ENCODE data around the gene NCK2. TPM values are rescaled to one million over a fixed set of nuclear protein-coding genes. Genes with fewer than 3 reads are reported as not detected.

Gene NCK2
- total and polyA plus RNA-seq, 10 of the 15 experiments (the other 5 are each of a cell fraction or from before 2014, with no cell fraction given), result 1.2 to 30.9 (median 14.1) TPM

DNA sequence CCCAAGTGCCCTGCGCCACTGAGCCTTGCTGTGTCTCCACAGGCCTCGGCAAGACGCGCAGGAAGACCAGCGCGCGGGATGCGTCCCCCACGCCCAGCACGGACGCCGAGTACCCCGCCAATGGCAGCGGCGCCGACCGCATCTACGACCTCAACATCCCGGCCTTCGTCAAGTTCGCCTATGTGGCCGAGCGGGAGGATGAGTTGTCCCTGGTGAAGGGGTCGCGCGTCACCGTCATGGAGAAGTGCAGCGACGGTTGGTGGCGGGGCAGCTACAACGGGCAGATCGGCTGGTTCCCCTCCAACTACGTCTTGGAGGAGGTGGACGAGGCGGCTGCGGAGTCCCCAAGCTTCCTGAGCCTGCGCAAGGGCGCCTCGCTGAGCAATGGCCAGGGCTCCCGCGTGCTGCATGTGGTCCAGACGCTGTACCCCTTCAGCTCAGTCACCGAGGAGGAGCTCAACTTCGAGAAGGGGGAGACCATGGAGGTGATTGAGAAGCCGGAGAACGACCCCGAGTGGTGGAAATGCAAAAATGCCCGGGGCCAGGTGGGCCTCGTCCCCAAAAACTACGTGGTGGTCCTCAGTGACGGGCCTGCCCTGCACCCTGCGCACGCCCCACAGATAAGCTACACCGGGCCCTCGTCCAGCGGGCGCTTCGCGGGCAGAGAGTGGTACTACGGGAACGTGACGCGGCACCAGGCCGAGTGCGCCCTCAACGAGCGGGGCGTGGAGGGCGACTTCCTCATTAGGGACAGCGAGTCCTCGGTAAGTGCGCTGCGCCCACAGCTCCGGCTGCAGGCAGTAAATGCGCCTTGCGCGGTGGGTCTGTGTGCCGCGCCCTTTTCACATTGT lies 136.8 kb downstream of the NCK2 start:
- intact Hi-C loops (cut with micrococcal nuclease; ENCODE audit: unreplicated experiment) (no loop called here), in situ Hi-C loops (cut with MboI) (no loop called here)
- Histone ChIP-seq H3K9me3 (replicated peaks; ENCODE audit: control insufficient read depth, insufficient read depth, low read length) (peaks cover 8% of the 10 kb centered on the region; the same call in 2 of the 3 replicates), H2AFZ (ENCODE audit: control insufficient read depth, low read depth, low read length) (no peak overlapping the region), H3K4me3 (no peak overlapping the region), H4K20me1 (ENCODE audit: control insufficient read depth, insufficient read depth) (no peaks in the 10 kb centered on the region), H3K4me2 (ENCODE audit: control insufficient read depth, insufficient read depth) (no peak overlapping the region), H3K27me3 (replicated peaks in 1 of 2; ENCODE audit: control insufficient read depth in 2 of 2, insufficient read depth in 2 of 2, low read length in 1 of 2) (no peaks in the 10 kb centered on the region), H3K79me2 (ENCODE audit: control insufficient read depth, insufficient read depth, low read length) (peaks cover 3% of the 10 kb centered on the region), H3K9ac (ENCODE audit: control insufficient read depth, insufficient read depth, low read length) (no peak overlapping the region), H3K4me1 (ENCODE audit: control insufficient read depth, insufficient read depth, low read length) (peaks cover 5% of the 10 kb centered on the region), H3K36me3 (ENCODE audit: control insufficient read depth in 2 of 2, insufficient read depth in 2 of 2, low read length in 1 of 2) (peaks cover 4 to 15% of the 10 kb centered on the region in 2 experiments), H3K27ac (ENCODE audit: control insufficient read depth, insufficient read depth) (no peak overlapping the region)
- no TSS peak for BruUV-seq (replicated peaks)
- ChIA-PET CTCF (no interaction called here), SMC1A (ENCODE audit: uncharacterized antibody, unreplicated experiment) (no interaction called here), POLR2A (no interaction called here), RAD21 (ENCODE audit: unreplicated experiment) (no interaction called here)
- WGBS (ENCODE audit: insufficient coverage, insufficient replicate concordance, low lambda C conversion rate, missing lambda C conversion rate), result 98% methylated on average over 67 of the region's 79 CpGs
- ATAC-seq, result no peak
- no peak for FAIRE-seq
- DNase-seq (ENCODE audit: low read depth, low spot score), result no peak
- TF ChIP-seq PML (IDR thresholded peaks at IDR 0.05; ENCODE audit: low read length), result no peak
- TF ChIP-seq PAX5 (IDR thresholded peaks at IDR 0.05; ENCODE audit: borderline replicate concordance, low read depth, low read length), result no peak
- TF ChIP-seq MYB (IDR thresholded peaks at IDR 0.05; ENCODE audit: borderline replicate concordance, low read depth, low read length), result no peak
- no peak for TF ChIP-seq ZZZ3 (IDR thresholded peaks at IDR 0.05; ENCODE audit: control insufficient read depth, insufficient read length, low read depth)
- TF ChIP-seq, protein P1, sequence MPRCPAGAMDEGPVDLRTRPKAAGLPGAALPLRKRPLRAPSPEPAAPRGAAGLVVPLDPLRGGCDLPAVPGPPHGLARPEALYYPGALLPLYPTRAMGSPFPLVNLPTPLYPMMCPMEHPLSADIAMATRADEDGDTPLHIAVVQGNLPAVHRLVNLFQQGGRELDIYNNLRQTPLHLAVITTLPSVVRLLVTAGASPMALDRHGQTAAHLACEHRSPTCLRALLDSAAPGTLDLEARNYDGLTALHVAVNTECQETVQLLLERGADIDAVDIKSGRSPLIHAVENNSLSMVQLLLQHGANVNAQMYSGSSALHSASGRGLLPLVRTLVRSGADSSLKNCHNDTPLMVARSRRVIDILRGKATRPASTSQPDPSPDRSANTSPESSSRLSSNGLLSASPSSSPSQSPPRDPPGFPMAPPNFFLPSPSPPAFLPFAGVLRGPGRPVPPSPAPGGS (IDR thresholded peaks at IDR 0.05; ENCODE audit: borderline replicate concordance, insufficient read depth, low read depth, low read length, poor library complexity, severe bottlenecking), result no peak
- no peak for TF ChIP-seq KAT2A (conservative IDR thresholded peaks at IDR 0.05; ENCODE audit: control insufficient read depth, low read depth, low read length)
- TF ChIP-seq DPF2 (IDR thresholded peaks at IDR 0.05), result no peak
- no peak for TF ChIP-seq SPI1 (IDR thresholded peaks at IDR 0.05; ENCODE audit: borderline replicate concordance, insufficient read depth, low read depth, low read length)
- no peak for TF ChIP-seq SMC3 (IDR thresholded peaks at IDR 0.05; ENCODE audit: borderline replicate concordance, low read length)
- no peak for TF ChIP-seq CEBPB (IDR thresholded peaks at IDR 0.05; ENCODE audit: borderline replicate concordance in 1 of 2, low read depth in 2 of 2, low read length in 2 of 2)
- no peak for TF ChIP-seq SREBF1 (IDR thresholded peaks at IDR 0.05; ENCODE audit: low read length)
- no peak for TF ChIP-seq SUZ12 (IDR thresholded peaks at IDR 0.05; ENCODE audit: unreplicated experiment)
- TF ChIP-seq, protein P2, sequence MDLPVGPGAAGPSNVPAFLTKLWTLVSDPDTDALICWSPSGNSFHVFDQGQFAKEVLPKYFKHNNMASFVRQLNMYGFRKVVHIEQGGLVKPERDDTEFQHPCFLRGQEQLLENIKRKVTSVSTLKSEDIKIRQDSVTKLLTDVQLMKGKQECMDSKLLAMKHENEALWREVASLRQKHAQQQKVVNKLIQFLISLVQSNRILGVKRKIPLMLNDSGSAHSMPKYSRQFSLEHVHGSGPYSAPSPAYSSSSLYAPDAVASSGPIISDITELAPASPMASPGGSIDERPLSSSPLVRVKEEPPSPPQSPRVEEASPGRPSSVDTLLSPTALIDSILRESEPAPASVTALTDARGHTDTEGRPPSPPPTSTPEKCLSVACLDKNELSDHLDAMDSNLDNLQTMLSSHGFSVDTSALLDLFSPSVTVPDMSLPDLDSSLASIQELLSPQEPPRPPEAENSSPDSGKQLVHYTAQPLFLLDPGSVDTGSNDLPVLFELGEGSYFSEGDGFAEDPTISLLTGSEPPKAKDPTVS (IDR thresholded peaks at IDR 0.05; ENCODE audit: low read depth, low read length), result no peak
- no peak for TF ChIP-seq IKZF1 (conservative IDR thresholded peaks at IDR 0.05)

Data from GM12878 (cell line).